Stimulated activated naive CD8-positive, alpha-beta T cell treated with anti-CD3 and anti-CD28 coated beads, Interleukin-15, amount 100 ng/mL, for 72 hours (primary cell): ENCODE data around the gene NEDD4L.
"Not testable (repeated sequence)": the region's sequence is repeated elsewhere in the genome, so short reads cannot be mapped to it uniquely, and the experiment has no call there.

Source experiments
- ATAC-seq: fragments of 150-1000 bp; cut with Tn5 transposase; 2 replicates; pipeline ENCODE4 v1.10.0; 2021; ENCODE audit warnings: mild to moderate bottlenecking, moderate library complexity
- DNase-seq, 2 donors: peaks; one replicate each; pipeline ENCODE4 v3.0.0; 2021 to 2022
- H3K27ac Mint-ChIP-seq, 2 donors: one replicate each; pipeline ENCODE4 v1.8.0; 2022; ENCODE audit warnings: mild to moderate bottlenecking in 2 of 2, mixed read lengths in 2 of 2, moderate library complexity in 2 of 2
- H3K27me3 Mint-ChIP-seq: one replicate; pipeline ENCODE4 v1.8.0; 2022; ENCODE audit warnings: mixed read lengths
- H3K4me1 Mint-ChIP-seq: one replicate; pipeline ENCODE4 v1.8.0; 2022; ENCODE audit warnings: mild to moderate bottlenecking, mixed read lengths
- H3K4me3 Mint-ChIP-seq, 2 donors: one replicate each; pipeline ENCODE4 v1.8.0; 2022; ENCODE audit warnings: mild to moderate bottlenecking in 2 of 2, mixed read lengths in 2 of 2, moderate library complexity in 1 of 2
- H3K9me3 Mint-ChIP-seq, 2 donors: one replicate each; pipeline ENCODE4 v1.8.0; 2022; ENCODE audit warnings: mixed read lengths in 2 of 2

NEDD4L gene

DNA sequence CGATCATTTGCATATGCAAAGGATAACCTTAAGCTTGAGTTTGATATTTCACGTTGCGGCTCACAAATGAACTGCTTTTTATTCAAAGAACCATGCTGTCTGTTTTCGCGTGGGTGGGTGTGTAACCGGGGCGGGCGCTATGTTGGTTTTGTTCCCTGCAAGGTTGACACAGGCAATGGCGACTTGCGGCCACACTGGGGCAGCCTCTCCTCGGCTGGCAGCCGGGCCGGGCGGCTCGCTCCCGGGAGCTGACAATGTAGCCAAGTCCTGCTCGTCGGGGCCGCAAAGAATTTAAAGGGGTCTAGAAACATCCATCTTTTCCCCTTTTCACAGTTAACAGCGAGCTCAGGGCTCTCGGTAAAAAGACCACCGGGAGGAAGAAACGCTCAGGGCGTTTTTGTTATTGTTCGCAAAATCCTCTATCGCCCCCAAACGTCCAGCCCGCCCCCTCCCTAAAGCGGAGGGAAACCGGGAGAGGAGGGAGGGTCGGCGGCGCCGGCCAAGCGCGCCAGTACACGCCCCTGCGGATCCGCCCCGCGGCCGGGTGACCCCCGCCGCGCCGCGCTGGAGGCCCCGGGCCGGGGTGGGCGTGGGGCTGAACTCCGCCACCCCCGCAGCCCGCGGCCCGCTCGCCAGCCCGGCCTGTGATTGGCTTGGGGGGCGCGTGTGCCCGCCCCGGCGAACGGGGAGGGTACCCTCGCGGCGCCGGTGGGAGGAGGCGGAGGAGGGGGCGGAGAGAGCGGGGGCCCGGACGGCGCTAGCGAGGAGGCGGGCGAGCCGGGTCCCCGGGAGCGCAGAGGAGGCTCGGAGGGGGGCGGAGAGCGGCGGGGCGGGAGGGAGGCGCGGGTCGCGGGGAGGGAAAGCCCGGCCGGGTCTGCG lies at the start of gene NEDD4L:
NEDD4L (plus strand) TSS at position 736 of the 879 bp plus-strand sequence. CDS start 435 bp downstream, outside the sequence.
- Mint-ChIP-seq H3K27ac (peak within 1 kb of the TSS in 1 of 2 donors; percentile 87), H3K4me1 (peaks cover 37% of the 10 kb centered on the region), H3K9me3 (no peaks in the 10 kb centered on the region), H3K27me3 (peaks cover 9% of the 10 kb centered on the region), H3K4me3 (peak within 1 kb of the TSS; percentile 92 to 94)
- peak; percentile 83 to 89 for DNase-seq
- ATAC-seq = peak; percentile 86

DNA sequence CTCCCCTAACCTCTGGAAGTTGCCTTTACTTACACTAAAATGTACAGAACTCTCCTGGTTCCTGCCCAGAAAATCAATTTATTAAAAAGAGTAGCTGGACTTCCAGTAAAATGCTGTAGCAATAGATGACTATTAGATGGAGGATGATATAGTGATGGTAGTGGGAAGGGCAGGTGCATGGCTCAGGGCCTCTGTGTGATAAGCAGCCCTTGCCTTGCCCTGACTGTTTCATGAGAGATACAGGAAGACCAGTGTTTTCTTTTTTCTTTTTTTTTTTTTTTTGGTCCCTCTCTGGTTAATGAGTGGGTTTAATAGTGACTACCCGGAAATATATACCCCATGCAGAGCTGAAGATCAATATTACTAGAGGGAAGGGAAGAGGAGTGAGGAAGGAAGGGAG lies 48.7 kb upstream of the NEDD4L start:
- Mint-ChIP-seq H3K4me3 (no peak overlapping the region), H3K27me3 (peaks cover 32% of the 10 kb centered on the region), H3K9me3 (no peaks in the 10 kb centered on the region), H3K4me1 (peaks cover 9% of the 10 kb centered on the region), H3K27ac (no peak overlapping the region)
- no peak for DNase-seq
- ATAC-seq = no peak

DNA sequence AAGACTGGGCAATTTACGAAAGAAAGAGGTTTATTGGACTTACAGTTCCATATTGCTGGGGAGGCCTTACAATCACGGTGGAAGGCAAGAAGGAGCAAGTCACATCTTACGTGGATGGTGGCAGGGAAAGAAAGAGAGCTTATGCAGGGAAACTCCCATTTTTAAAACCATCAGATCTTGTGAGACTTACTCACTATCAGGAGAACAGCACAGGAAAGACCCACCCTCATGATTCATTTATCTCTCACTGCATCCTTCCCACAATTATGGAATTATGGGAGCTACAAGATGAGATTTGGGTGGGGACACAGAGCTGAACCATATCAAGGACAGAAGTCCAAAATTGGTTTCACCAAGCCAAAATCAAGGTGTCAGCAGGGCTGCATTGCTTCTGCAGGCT lies 47.1 kb upstream of the NEDD4L start:
- not testable (repeated sequence) for H3K4me3 Mint-ChIP-seq, H3K4me1 Mint-ChIP-seq, ATAC-seq, DNase-seq, H3K27ac Mint-ChIP-seq, H3K9me3 Mint-ChIP-seq
- H3K27me3 Mint-ChIP-seq = peaks cover 39% of the 10 kb centered on the region

- no peaks in the 10 kb centered on the region for H3K9me3 Mint-ChIP-seq
- peaks cover 47% of the 10 kb centered on the region for H3K27me3 Mint-ChIP-seq
- no peak overlapping the region for H3K27ac Mint-ChIP-seq
- no peak overlapping the region for H3K4me3 Mint-ChIP-seq
- H3K4me1 Mint-ChIP-seq = peaks cover 9% of the 10 kb centered on the region
- DNase-seq (no peak), ATAC-seq (no peak)
Observed at GRCh38 chr18:57997820-57998219, 46.2 kb upstream of the NEDD4L start.

DNA sequence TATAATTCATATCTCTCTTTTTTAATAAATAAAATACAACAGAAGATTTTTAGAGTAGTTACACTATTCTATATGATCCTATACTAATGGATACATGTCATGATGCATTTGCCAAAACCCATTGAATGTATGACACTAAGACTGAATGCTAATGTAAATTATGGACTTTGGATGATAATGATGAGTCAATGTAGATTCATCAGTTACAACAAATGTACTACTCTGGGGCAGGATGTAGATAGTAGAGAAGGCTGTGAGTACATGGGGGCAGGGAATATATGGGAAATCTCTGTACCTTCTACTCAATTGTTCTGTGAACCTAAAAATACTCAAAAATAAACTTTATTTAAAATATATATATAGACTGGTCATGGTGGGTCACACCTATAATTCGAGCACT lies 45.6 kb upstream of the NEDD4L start:
- ATAC-seq (no peak), DNase-seq (no peak)
- no peak overlapping the region for H3K4me3 Mint-ChIP-seq
- H3K4me1 Mint-ChIP-seq = peaks cover 9% of the 10 kb centered on the region
- H3K27ac Mint-ChIP-seq = no peak overlapping the region
- peaks cover 47% of the 10 kb centered on the region for H3K27me3 Mint-ChIP-seq
- no peaks in the 10 kb centered on the region for H3K9me3 Mint-ChIP-seq

DNA sequence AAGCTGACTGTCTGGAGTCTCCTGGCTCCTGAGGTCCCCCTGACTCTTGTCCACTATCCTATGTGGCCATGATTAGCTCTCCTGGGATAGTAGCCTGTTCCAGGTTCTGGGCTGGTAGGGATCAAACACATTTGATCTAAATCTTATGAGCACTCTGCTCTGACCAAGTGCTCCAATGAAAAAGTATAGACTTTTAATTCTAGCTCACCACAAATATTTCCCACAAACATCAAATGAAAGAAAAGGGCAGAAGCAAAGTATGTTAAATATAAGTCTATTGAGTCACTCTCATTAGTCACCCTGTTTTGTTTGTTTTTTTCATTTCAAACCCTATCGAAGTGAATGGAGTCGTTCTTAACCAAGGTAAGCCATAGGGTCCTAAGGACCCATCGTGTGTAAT lies 39.7 kb upstream of the NEDD4L start:
- DNase-seq (no peak), ATAC-seq (no peak)
- no peak overlapping the region for H3K4me3 Mint-ChIP-seq
- H3K9me3 Mint-ChIP-seq = no peaks in the 10 kb centered on the region
- H3K27ac Mint-ChIP-seq = no peak overlapping the region
- H3K4me1 Mint-ChIP-seq = no peaks in the 10 kb centered on the region
- H3K27me3 Mint-ChIP-seq = peaks cover 36% of the 10 kb centered on the region

DNA sequence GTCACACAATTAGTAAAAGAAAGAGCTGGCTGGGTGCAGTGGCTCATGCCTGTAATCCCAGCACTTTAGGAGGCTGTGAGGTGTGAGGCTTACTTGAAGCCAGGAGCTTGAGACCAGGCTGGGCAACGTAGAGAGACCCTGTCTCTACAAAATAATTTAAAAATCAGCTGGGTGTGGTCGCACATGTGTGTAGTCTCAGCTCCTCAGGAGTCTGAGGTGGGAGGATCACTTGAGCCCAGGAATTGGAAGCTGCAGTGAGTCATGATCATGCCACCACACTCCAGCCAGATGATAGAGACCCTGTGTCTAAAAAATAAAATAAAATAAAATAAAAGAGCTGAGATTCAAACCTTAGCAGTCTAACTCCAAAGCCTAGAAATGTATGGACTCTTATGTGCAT lies 39.0 kb upstream of the NEDD4L start:
- Mint-ChIP-seq H3K4me1 (no peaks in the 10 kb centered on the region), H3K27ac (no peak overlapping the region), H3K9me3 (no peaks in the 10 kb centered on the region), H3K27me3 (peaks cover 36% of the 10 kb centered on the region), H3K4me3 (no peak overlapping the region)
- ATAC-seq (no peak), DNase-seq (no peak)

- no peaks in the 10 kb centered on the region for H3K4me1 Mint-ChIP-seq
- H3K27me3 Mint-ChIP-seq = peaks cover 28% of the 10 kb centered on the region
- no peak overlapping the region for H3K27ac Mint-ChIP-seq
- DNase-seq (no peak), ATAC-seq (peak; percentile 60)
- no peak overlapping the region for H3K4me3 Mint-ChIP-seq
- H3K9me3 Mint-ChIP-seq = no peaks in the 10 kb centered on the region
Observed at GRCh38 chr18:58005885-58006523, 38.0 kb upstream of the NEDD4L start.

GRCh38 chr18:58009166-58009565 lies 34.9 kb upstream of the NEDD4L start:
- Mint-ChIP-seq H3K9me3 (no peaks in the 10 kb centered on the region), H3K27ac (no peak overlapping the region), H3K27me3 (peaks cover 9% of the 10 kb centered on the region), H3K4me3 (no peak overlapping the region), H3K4me1 (no peaks in the 10 kb centered on the region)
- no peak for DNase-seq
- ATAC-seq = no peak

DNA sequence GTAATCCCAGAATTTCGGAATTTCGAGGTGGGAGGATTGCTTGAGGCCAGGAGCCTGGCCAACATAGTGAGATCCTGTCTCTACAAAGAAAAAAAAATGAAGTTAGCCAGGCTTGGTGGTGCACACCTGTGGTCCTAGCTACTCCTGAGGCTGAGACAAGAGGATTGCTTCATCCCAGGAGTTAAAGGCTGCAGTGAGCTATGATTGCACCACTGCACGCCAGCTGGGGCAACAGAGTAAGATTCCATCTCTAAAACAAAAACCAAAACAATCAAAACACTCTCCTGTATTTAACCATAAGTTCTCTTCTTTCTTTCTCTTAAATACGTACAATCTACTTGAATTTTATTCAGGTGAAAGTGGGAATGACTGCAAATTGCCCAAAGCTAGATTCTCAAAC lies 33.8 kb upstream of the NEDD4L start:
- Mint-ChIP-seq H3K27ac (no peak overlapping the region), H3K4me1 (no peaks in the 10 kb centered on the region), H3K27me3 (peaks cover 11% of the 10 kb centered on the region), H3K9me3 (no peaks in the 10 kb centered on the region), H3K4me3 (no peak overlapping the region)
- no peak for DNase-seq
- no peak for ATAC-seq

DNA sequence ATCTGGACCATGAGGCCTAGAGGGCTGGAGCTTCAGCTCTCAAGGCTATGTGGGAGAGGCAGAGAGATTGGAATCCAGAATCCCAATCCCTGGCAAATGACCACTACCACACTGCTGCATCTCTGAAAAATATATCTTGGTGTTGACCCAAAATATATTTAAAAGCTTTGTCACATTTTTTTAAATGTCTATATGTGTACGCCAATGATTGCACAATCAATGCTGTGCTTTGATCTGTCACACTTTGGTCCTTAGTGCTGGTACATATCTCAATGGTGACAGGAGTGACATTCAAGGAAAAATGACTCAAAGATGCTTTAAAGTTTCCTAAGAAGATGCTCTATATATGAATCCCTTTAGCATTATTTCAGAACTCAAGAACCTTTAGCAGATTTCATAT lies 31.7 kb upstream of the NEDD4L start:
- H3K27me3 Mint-ChIP-seq = peaks cover 9% of the 10 kb centered on the region
- H3K27ac Mint-ChIP-seq = no peak overlapping the region
- no peak overlapping the region for H3K4me3 Mint-ChIP-seq
- no peaks in the 10 kb centered on the region for H3K4me1 Mint-ChIP-seq
- DNase-seq = no peak
- no peak for ATAC-seq
- peaks cover 5 to 8% of the 10 kb centered on the region in 2 donors for H3K9me3 Mint-ChIP-seq

DNA sequence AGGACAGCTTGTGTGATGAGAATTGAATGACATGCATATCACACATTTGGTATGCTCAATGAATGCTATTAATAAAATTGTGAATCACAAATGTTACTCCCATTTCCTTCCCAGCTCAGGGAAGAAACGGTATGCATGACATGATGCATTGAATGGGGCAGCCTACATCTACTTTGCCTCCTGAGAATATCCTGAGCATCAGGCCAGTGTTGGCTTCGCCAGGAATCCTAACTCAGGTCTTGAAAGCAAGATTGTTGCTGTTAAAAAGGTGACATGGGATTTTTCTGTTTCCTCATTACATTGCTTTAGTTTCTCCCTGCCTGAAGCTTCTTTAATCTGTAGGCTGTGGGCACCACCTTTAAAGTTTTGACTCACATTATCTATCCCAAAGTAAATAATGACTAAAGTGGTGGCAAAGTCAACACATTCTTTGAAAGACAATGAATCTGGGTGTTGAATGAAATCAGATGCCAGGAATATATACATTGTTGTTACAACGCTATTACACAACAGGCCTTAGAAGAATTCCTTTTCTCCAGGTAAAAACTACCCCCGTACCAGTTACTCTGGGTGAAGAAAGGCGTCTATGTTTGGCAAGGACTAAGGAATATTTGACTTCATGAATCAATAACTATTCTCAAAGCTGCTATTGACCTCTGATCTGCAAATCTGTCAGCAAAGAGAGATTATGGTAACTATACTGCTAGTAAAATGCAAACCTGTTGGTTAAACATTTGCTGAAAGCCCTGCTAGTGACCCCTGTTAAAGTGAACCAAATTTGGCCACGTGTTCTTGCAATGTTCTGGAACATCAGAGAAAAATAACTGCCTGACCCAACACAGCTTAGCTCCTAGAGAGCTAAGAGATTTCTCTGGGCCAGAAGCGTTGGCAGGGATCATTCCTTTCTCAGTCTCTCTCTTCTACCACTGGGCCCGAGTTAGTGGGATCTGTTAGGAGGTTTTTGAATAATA lies 30.5 kb upstream of the NEDD4L start:
- Mint-ChIP-seq H3K4me3 (no peak overlapping the region), H3K9me3 (peaks cover 5 to 8% of the 10 kb centered on the region in 2 donors), H3K27ac (no peak overlapping the region), H3K27me3 (peaks cover 7% of the 10 kb centered on the region), H3K4me1 (no peaks in the 10 kb centered on the region)
- DNase-seq = no peak
- no peak for ATAC-seq

GRCh38 chr18:58015065-58015780 lies 28.8 kb upstream of the NEDD4L start:
- Mint-ChIP-seq H3K27me3 (peaks cover 7% of the 10 kb centered on the region), H3K27ac (no peak overlapping the region), H3K4me1 (no peaks in the 10 kb centered on the region), H3K4me3 (no peak overlapping the region), H3K9me3 (peaks cover 5 to 8% of the 10 kb centered on the region in 2 donors)
- no peak for DNase-seq
- ATAC-seq = no peak

DNA sequence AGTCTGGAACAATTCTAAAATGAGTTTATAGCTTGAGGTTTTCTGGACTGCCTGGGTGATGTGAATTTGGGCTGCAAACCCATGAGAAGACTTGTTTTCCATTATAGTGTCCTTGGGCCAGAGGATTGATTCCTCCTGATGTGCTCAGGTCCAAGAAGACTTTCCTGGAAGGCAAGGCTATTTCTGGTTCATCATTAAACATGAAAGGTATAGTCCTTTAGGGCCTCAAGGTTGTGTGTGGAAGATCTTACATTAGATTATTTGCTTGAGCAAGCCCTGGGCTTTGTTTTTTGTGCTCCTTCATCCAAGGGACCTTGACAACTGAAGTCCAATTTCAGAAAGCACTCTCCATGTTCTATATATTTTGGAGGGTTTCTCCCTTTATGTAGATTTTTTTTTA lies 26.8 kb upstream of the NEDD4L start:
- Mint-ChIP-seq H3K9me3 (peaks cover 5 to 8% of the 10 kb centered on the region in 2 donors), H3K4me1 (no peaks in the 10 kb centered on the region), H3K27me3 (peaks cover 7% of the 10 kb centered on the region), H3K27ac (no peak overlapping the region), H3K4me3 (no peak overlapping the region)
- no peak for ATAC-seq
- no peak for DNase-seq

- ATAC-seq (no peak), DNase-seq (no peak)
- Mint-ChIP-seq H3K4me3 (no peak overlapping the region), H3K9me3 (peaks cover 5 to 8% of the 10 kb centered on the region in 2 donors), H3K4me1 (no peaks in the 10 kb centered on the region), H3K27me3 (peaks cover under 1% of the 10 kb centered on the region), H3K27ac (no peak overlapping the region)
Observed at GRCh38 chr18:58020567-58021107, 23.4 kb upstream of the NEDD4L start.
